ENCODE results near the gene ASXL2. TPM values are rescaled to one million over a fixed set of nuclear protein-coding genes. Genes with fewer than 3 reads are reported as not detected.
A peak's percentile ranks its signal among the peaks of the same experiment; 100 is the strongest.
"Not testable (repeated sequence)": the region's sequence is repeated elsewhere in the genome, so short reads cannot be mapped to it uniquely, and the experiment has no call there.

Gene ASXL2
- total RNA-seq, 6 donors from 2014 or later = 15.5 to 34.9 (median 25.6) TPM

DNA sequence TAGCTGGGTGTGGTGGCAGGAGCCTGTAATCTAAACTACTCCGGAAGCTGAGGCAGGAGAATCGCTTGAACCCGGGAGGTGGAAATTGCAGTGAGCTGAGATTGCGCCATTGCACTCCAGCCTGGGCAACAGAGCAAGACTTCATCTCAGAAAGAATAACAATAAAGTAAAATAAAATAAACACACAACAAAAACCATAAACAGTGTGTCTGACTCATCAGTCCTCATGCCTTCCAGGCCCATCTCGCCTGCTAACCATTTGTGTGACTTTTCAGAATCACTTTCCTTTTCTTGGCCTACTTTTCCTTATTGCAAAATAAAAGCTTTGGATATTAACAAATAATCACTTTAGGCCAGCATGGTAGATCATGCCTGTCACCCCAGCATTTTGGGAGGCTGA is 42.0 kb upstream of the ASXL2 start:
- H3K9me3 ChIP-seq = no peaks in the 10 kb centered on the region
- no peaks in the 10 kb centered on the region for H3K36me3 ChIP-seq
- ATAC-seq (ENCODE audit: low FRiP score in 2 of 2) (no peak), DNase-seq (no peak)
- no peaks in the 10 kb centered on the region for H3K27me3 ChIP-seq
- WGBS, 2 donors = 80 to 88% methylated on average over 5 of the region's 5 CpGs
- no peak overlapping the region for H3K4me3 ChIP-seq
- no peak overlapping the region for H3K27ac ChIP-seq
- TF ChIP-seq POLR2A (IDR thresholded peaks at IDR 0.05) (no peak), EP300 (IDR thresholded peaks at IDR 0.05) (no peak), POLR2AphosphoS5 (IDR thresholded peaks at IDR 0.05) (no peak)
- TF ChIP-seq, protein P1, sequence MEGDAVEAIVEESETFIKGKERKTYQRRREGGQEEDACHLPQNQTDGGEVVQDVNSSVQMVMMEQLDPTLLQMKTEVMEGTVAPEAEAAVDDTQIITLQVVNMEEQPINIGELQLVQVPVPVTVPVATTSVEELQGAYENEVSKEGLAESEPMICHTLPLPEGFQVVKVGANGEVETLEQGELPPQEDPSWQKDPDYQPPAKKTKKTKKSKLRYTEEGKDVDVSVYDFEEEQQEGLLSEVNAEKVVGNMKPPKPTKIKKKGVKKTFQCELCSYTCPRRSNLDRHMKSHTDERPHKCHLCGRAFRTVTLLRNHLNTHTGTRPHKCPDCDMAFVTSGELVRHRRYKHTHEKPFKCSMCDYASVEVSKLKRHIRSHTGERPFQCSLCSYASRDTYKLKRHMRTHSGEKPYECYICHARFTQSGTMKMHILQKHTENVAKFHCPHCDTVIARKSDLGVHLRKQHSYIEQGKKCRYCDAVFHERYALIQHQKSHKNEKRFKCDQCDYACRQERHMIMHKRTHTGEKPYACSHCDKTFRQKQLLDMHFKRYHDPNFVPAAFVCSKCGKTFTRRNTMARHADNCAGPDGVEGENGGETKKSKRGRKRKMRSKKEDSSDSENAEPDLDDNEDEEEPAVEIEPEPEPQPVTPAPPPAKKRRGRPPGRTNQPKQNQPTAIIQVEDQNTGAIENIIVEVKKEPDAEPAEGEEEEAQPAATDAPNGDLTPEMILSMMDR (IDR thresholded peaks at IDR 0.05) = no peak
- peaks cover 0 to 5% (median 0%) of the 10 kb centered on the region in 4 donors for H3K4me1 ChIP-seq

DNA sequence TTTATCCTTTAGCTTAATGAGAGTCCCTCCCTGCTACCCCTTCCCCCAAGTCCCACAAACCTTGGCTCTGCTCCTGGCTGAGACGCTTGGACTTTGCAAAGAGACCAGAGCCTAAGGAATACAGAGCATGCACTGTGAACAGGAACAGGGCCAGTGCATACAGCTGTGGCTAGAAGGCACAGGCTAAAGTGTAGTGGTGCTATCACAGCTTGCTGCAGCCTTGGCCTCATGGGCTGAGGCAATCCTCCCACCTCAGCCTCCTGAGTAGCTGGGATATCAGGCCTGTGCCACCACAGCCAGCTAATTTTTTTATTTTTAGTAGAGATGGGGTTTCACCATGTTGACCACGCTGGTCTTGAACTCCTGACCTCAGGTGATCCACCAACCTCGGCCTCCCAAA is 39.5 kb upstream of the ASXL2 start:
- Histone ChIP-seq H3K27ac (no peak overlapping the region), H3K36me3 (no peaks in the 10 kb centered on the region), H3K4me3 (no peak overlapping the region), H3K27me3 (no peaks in the 10 kb centered on the region), H3K9me3 (no peaks in the 10 kb centered on the region), H3K4me1 (peaks cover 0 to 5% (median 0%) of the 10 kb centered on the region in 4 donors)
- no peak for ATAC-seq (ENCODE audit: low FRiP score in 2 of 2)
- no peak for DNase-seq
- 86 to 100% methylated on average over 2 to 3 of the region's 3 CpGs for WGBS, 2 donors
- TF ChIP-seq EP300 (IDR thresholded peaks at IDR 0.05) (no peak), POLR2AphosphoS5 (IDR thresholded peaks at IDR 0.05) (no peak), POLR2A (IDR thresholded peaks at IDR 0.05) (no peak)
- TF ChIP-seq, protein P1 (IDR thresholded peaks at IDR 0.05) = no peak

DNA sequence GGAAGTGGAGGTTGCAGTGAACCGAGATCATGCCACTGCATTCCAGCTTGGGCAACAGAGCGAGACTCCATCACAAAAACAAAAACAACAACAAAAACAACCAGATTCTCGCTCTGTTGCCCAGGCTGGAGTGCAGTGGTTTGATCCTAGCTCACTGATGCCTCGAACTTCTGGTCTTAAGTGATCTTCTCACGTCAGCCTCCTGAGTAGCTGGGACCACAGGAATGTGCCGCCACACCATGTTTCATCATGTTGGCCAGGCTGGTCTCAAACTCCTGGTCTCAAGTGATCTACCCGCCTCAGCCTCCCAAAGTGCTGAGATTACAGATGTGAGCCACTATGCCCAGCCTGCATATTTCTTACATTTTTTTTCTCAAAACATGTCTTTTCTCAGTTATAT is 39.1 kb upstream of the ASXL2 start:
- not testable (repeated sequence) for ATAC-seq (ENCODE audit: low FRiP score in 2 of 2); H3K27me3 ChIP-seq; H3K4me1 ChIP-seq; H3K27ac ChIP-seq; H3K36me3 ChIP-seq; H3K4me3 ChIP-seq; DNase-seq; H3K9me3 ChIP-seq
- WGBS, 2 donors = 76 to 88% methylated on average over 7 of the region's 7 CpGs

DNA sequence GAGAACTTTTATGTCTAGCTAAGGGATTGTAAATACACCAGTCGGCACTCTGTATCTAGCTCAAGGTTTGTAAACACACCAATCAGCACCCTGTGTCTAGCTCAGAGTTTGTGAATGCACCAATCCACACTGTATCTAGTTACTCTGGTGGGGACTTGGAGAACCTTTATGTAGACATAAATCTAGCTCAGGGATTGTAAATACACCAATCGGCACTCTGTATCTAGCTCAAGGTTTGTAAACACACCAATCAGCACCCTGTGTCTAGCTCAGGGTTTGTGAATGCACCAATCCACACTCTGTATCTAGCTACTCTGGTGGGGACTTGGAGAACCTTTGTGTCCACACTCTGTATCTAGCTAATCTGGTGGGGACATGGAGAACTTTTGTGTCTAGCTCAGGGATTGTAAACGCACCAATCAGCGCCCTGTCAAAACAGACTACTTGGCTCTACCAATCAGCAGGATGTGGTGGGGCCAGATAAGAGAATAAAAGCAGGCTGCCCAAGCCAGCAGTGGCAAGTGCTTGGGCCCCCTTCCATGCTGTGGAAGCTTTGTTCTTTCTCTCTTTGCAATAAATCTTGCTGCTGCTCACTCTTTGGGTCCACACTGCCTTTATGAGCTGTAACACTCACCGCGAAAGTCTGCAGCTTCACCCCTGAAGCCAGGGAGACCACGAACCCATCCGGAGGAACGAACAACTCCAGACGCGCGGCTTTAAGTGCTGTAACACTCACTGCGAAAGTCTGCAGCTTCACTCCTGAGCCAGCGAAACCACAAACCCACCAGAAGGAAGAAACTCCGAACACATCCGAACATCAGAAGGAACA is 37.9 kb upstream of the ASXL2 start:
- ATAC-seq (ENCODE audit: low FRiP score in 2 of 2); H3K27ac ChIP-seq; H3K36me3 ChIP-seq; H3K9me3 ChIP-seq; DNase-seq; H3K4me1 ChIP-seq; H3K27me3 ChIP-seq; H3K4me3 ChIP-seq: not testable (repeated sequence)
- WGBS, 2 donors = 47 to 71% methylated on average over 15 to 16 of the region's 16 CpGs

DNA sequence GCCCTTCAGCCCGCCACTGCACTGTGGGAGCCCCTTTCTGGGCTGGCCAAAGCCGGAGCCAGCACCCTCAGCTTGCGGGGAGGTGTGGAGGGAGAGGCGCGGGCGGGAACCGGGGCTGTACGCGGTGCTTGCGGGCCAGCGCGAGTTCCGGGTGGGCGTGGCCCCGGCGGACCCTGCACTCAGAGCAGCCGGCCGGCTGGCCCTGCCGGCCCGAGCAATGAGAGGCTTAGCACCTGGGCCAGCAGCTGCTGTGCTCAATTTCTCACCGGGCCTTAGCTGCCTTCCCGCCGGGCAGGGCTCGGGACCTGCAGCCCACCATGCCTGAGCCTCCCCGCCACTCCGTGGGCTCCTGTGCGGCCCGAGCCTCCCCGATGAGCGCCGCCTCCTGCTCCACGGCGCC is 37.1 kb upstream of the ASXL2 start:
- H3K4me3 ChIP-seq; H3K4me1 ChIP-seq; ATAC-seq (ENCODE audit: low FRiP score in 2 of 2); H3K36me3 ChIP-seq; H3K27ac ChIP-seq; H3K27me3 ChIP-seq; H3K9me3 ChIP-seq: not testable (repeated sequence)
- peak in 1 of 2 donors; percentile 69 for DNase-seq
- WGBS, 2 donors = 96 to 97% methylated on average over 6 to 33 of the region's 33 CpGs

DNA sequence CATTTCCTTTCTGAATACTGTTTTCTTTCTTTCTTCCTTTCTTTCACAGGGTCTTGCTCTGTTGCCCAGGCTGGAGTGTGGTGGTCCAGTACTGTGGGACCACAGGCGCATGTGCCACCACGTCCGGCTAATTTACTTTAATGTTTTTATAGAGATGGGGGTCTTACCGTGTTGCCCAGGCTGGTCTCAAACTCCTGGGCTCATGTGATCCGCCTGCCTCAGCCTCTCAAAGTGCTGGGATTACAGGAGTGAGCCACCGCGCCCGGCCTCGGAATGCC is 35.3 kb upstream of the ASXL2 start:
- H3K27ac ChIP-seq; H3K36me3 ChIP-seq; H3K9me3 ChIP-seq; H3K27me3 ChIP-seq; ATAC-seq (ENCODE audit: low FRiP score in 2 of 2); DNase-seq; H3K4me1 ChIP-seq; H3K4me3 ChIP-seq: not testable (repeated sequence)
- 88 to 95% methylated on average over 9 of the region's 9 CpGs for WGBS, 2 donors

DNA sequence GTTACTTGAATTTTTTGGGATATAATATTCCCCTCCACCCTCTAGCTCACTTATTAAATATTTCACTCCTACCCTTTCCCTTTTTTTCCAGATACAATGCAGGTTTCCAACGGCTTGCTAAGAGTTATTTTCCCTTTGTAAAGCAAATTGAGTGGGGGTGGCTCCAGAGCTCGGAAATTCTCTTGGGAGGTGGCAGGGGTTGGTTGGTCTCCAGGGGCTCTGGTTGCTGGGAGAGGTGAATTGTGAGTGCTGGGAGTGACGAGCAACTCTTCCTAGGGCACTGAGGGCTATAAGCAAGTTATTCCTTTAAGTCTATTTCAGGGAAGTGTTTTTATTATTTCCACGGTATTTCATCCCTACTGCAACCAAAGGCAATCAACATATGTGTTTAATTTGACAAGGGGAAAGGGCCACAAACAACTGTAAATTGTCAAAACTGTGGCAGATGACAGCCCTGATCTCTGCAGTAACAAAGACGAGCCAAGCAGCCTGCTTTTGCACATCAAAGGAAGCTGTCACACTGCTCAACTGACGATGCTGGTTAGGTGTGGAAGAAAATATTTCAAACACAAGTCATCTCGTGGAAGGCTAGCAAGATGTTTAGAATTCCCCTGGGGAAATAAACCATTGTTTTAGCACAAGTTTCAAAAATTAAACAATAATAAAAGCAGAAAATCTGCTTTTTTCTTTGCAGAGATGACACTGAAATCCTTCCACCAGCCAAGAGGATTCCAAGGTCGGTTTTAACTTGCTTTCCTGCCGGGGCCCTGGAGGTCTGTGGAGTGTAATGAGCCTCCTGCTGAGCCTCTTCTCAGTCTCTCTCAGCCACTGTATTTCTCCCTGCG is 34.8 kb upstream of the ASXL2 start:
- ATAC-seq (ENCODE audit: low FRiP score in 2 of 2) (no peak), DNase-seq (no peak)
- Histone ChIP-seq H3K4me1 (peaks cover 0 to 5% (median 0%) of the 10 kb centered on the region in 4 donors), H3K27me3 (no peaks in the 10 kb centered on the region), H3K36me3 (no peaks in the 10 kb centered on the region), H3K27ac (no peak overlapping the region), H3K4me3 (no peak overlapping the region), H3K9me3 (no peaks in the 10 kb centered on the region)
- no peak for TF ChIP-seq POLR2AphosphoS5 (IDR thresholded peaks at IDR 0.05)
- 25 to 44% methylated on average over 10 of the region's 10 CpGs for WGBS, 2 donors

DNA sequence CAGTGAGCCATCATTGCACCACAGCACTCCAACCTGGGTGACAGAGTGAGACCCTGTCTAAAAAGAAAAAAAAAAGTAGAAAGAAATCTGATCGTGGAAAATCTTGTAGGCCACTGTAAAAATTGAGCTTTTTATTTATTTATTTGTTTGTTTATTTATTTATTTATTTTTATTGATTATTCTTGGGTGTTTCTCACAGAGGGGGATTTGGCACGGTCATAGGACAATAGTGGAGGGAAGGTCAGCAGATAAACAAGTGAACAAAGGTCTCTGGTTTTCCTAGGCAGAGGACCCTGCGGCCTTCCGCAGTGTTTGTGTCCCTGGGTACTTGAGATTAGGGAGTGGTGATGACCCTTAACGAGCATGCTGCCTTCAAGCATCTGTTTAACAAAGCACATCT is 31.3 kb upstream of the ASXL2 start:
- not testable (repeated sequence) for DNase-seq; H3K27me3 ChIP-seq; H3K4me3 ChIP-seq; ATAC-seq (ENCODE audit: low FRiP score in 2 of 2); H3K9me3 ChIP-seq; H3K4me1 ChIP-seq; H3K36me3 ChIP-seq; H3K27ac ChIP-seq
- 61 to 67% methylated on average over 5 of the region's 5 CpGs for WGBS, 2 donors

All from upper lobe of left lung (tissue), 6 donors.